ENCODE results near the gene RRAD.
A peak's percentile ranks its signal among the peaks of the same experiment; 100 is the strongest.

The RRAD gene

GRCh38 chr16:66961065-66961744 lies 35.9 kb upstream of the RRAD start, which contains the start of gene CES3 (continued):
- TF ChIP-seq, protein P1, sequence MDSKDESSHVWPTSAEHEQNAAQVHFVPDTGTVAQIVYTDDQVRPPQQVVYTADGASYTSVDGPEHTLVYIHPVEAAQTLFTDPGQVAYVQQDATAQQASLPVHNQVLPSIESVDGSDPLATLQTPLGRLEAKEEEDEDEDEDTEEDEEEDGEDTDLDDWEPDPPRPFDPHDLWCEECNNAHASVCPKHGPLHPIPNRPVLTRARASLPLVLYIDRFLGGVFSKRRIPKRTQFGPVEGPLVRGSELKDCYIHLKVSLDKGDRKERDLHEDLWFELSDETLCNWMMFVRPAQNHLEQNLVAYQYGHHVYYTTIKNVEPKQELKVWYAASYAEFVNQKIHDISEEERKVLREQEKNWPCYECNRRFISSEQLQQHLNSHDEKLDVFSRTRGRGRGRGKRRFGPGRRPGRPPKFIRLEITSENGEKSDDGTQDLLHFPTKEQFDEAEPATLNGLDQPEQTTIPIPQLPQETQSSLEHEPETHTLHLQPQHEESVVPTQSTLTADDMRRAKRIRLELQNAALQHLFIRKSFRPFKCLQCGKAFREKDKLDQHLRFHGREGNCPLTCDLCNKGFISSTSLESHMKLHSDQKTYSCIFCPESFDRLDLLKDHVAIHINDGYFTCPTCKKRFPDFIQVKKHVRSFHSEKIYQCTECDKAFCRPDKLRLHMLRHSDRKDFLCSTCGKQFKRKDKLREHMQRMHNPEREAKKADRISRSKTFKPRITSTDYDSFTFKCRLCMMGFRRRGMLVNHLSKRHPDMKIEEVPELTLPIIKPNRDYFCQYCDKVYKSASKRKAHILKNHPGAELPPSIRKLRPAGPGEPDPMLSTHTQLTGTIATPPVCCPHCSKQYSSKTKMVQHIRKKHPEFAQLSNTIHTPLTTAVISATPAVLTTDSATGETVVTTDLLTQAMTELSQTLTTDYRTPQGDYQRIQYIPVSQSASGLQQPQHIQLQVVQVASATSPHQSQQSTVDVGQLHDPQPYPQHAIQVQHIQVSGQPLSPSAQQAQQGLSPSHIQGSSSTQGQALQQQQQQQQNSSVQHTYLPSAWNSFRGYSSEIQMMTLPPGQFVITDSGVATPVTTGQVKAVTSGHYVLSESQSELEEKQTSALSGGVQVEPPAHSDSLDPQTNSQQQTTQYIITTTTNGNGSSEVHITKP (tag by site-specific recombination; IDR thresholded peaks at IDR 0.05), result peak; percentile 34
- no peak for TF ChIP-seq ZNF549 (tag by site-specific recombination; IDR thresholded peaks at IDR 0.05)
- TF ChIP-seq ZSCAN30 (tag by site-specific recombination; IDR thresholded peaks at IDR 0.05), result peak; percentile 41; the same call in 1 of the 2 replicates
- TF ChIP-seq GLIS1 (tag by site-specific recombination; IDR thresholded peaks at IDR 0.05), result no peak
- TF ChIP-seq PRDM1 (tag by site-specific recombination; IDR thresholded peaks at IDR 0.05), result peak; percentile 31; the same call in 1 of the 2 replicates
- no peak for TF ChIP-seq ZNF639 (tag by site-specific recombination; IDR thresholded peaks at IDR 0.05)
- no peak for TF ChIP-seq ZNF174 (tag by site-specific recombination; IDR thresholded peaks at IDR 0.05)
- no peak for TF ChIP-seq ZNF571 (tag by site-specific recombination; IDR thresholded peaks at IDR 0.05)
- 0 out of 2 replicates have a peak, but pooled peaks have one; percentile 8 for TF ChIP-seq ZBTB11 (tag by site-specific recombination; conservative IDR thresholded peaks at IDR 0.05; ENCODE audit: low read depth)
- TF ChIP-seq ZNF311 (tag by site-specific recombination; IDR thresholded peaks at IDR 0.05; ENCODE audit: borderline replicate concordance), result no peak
- TF ChIP-seq ZNF335 (tag by site-specific recombination; conservative IDR thresholded peaks at IDR 0.05), result peak; percentile 55; the same call in 1 of the 2 replicates
- TF ChIP-seq ZNF514 (tag by site-specific recombination; IDR thresholded peaks at IDR 0.05), result no peak
- peak; percentile 44 for TF ChIP-seq ZBTB8A (tag by site-specific recombination; IDR thresholded peaks at IDR 0.05)
- TF ChIP-seq ZNF133 (tag by site-specific recombination; IDR thresholded peaks at IDR 0.05), result no peak
- no peak for TF ChIP-seq ZNF292 (tag by site-specific recombination; IDR thresholded peaks at IDR 0.05; ENCODE audit: borderline replicate concordance, low read depth)
- no peak for TF ChIP-seq ZBTB44 (tag by site-specific recombination; IDR thresholded peaks at IDR 0.05)
- TF ChIP-seq ZNF266 (tag by site-specific recombination; IDR thresholded peaks at IDR 0.05; ENCODE audit: low read depth), result no peak
- TF ChIP-seq REPIN1 (tag by site-specific recombination; IDR thresholded peaks at IDR 0.05; ENCODE audit: low read depth), result no peak
- no peak for TF ChIP-seq KLF16 (tag by site-specific recombination; IDR thresholded peaks at IDR 0.05)
- TF ChIP-seq ZNF670 (tag by site-specific recombination; IDR thresholded peaks at IDR 0.05; ENCODE audit: low read depth), result no peak
- TF ChIP-seq ZBTB26 (tag by site-specific recombination; optimal IDR thresholded peaks at IDR 0.05), result no peak
- no peak for TF ChIP-seq INSM2 (tag by site-specific recombination; IDR thresholded peaks at IDR 0.05)
- TF ChIP-seq ZNF391 (tag by site-specific recombination; IDR thresholded peaks at IDR 0.05; ENCODE audit: borderline replicate concordance, low read depth), result no peak
- peak; percentile 74 for TF ChIP-seq ZNF600 (tag by site-specific recombination; IDR thresholded peaks at IDR 0.05)
- TF ChIP-seq YY1 (tag by site-specific recombination; IDR thresholded peaks at IDR 0.05), result no peak
- TF ChIP-seq ZSCAN16 (tag by site-specific recombination; IDR thresholded peaks at IDR 0.05), result no peak
- TF ChIP-seq ZNF677 (tag by site-specific recombination; IDR thresholded peaks at IDR 0.05), result no peak

All from HEK293 (cell line).